Lower lobe of right lung (tissue), 2 donors: ENCODE results near the gene DHDH. TPM values are rescaled to one million over a fixed set of nuclear protein-coding genes. Genes with fewer than 3 reads are reported as not detected.
"Not testable (repeated sequence)": the region's sequence is repeated elsewhere in the genome, so short reads cannot be mapped to it uniquely, and the experiment has no call there.

Experiments
- ATAC-seq, 2 donors: fragments of 200-7000 bp; cut with Tn5 transposase; one replicate each; pipeline ENCODE4 v1.9.1; 2020 to 2022; ENCODE audit warnings: mild to moderate bottlenecking in 2 of 2, moderate library complexity in 2 of 2
- DNase-seq: peaks from one replicate; pipeline ENCODE4 v3.0.0-alpha.2; 2020
- H3K27ac ChIP-seq: fragments of 200-600 bp; one replicate; pipeline ENCODE4 v1.8.0; 2022
- H3K27me3 ChIP-seq: fragments of 200-600 bp; one replicate; pipeline ENCODE4 v1.8.0; 2022; ENCODE audit warnings: low read depth
- H3K36me3 ChIP-seq: fragments of 200-600 bp; one replicate; pipeline ENCODE4 v1.8.0; 2022; ENCODE audit warnings: mild to moderate bottlenecking
- H3K4me1 ChIP-seq: fragments of 200-600 bp; one replicate; pipeline ENCODE4 v1.8.0; 2022
- H3K4me3 ChIP-seq: fragments of 200-600 bp; one replicate; pipeline ENCODE4 v1.8.0; 2022; ENCODE audit warnings: mild to moderate bottlenecking
- H3K9me3 ChIP-seq: fragments of 200-600 bp; one replicate; pipeline ENCODE4 v1.8.0; 2022
- intact Hi-C: fragments of 100-400 bp; cut with DNase I; formaldehyde crosslinking; loops from one replicate; pipeline ENCODE4 v1.11.0; 2022
- total RNA-seq: library from RNA; stranded (reverse); fragmentation: NEBNext Ultra II Directional; extraction: Animal tissue kit (Norgen Biotek cat#: 25700); gene quantifications from one replicate; pipeline ENCODE4 v1.2.1, GENCODE V29; 2021
- TF ChIP-seq, protein P1 (sequence below): fragments of 200-600 bp; IDR thresholded peaks from one replicate; pipeline ENCODE4 v1.8.0; 2022; ENCODE audit warnings: antibody characterized with exemption, mild to moderate bottlenecking
- donor health status: DM: no; HTN: yes; CAD: no; lungs with severe emphysema.

DHDH gene
- total RNA-seq, 1 donor from 2014 or later, result 1.9 TPM

DNA sequence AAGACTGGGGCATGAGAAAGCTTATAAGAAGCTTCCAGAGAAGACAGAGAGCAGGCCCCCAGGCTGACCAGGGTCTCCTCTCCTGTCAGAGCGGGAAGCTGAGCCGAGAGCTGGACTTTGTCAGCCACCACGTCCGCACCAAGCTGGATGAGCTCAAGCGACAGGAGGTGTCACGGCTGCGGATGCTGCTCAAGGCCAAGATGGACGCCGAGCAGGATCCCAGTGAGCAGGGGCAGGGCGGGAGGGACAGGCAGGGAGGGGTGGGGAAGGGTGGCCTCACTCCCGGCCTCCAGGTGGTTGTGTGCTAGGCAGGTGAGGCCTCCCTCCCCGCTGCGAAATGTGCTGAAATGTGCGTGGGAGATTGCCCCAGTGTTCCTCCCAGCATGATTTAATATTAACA is 27.8 kb upstream of the DHDH start:
- Histone ChIP-seq H3K9me3 (no peaks in the 10 kb centered on the region), H3K4me1 (peaks cover 37% of the 10 kb centered on the region), H3K27ac (peak overlapping the region; percentile 31), H3K36me3 (peaks cover 67% of the 10 kb centered on the region), H3K27me3 (no peaks in the 10 kb centered on the region), H3K4me3 (no peak overlapping the region)
- TF ChIP-seq, protein P1, sequence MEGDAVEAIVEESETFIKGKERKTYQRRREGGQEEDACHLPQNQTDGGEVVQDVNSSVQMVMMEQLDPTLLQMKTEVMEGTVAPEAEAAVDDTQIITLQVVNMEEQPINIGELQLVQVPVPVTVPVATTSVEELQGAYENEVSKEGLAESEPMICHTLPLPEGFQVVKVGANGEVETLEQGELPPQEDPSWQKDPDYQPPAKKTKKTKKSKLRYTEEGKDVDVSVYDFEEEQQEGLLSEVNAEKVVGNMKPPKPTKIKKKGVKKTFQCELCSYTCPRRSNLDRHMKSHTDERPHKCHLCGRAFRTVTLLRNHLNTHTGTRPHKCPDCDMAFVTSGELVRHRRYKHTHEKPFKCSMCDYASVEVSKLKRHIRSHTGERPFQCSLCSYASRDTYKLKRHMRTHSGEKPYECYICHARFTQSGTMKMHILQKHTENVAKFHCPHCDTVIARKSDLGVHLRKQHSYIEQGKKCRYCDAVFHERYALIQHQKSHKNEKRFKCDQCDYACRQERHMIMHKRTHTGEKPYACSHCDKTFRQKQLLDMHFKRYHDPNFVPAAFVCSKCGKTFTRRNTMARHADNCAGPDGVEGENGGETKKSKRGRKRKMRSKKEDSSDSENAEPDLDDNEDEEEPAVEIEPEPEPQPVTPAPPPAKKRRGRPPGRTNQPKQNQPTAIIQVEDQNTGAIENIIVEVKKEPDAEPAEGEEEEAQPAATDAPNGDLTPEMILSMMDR, result no peak
- intact Hi-C loops, result no loop called here
- ATAC-seq (no peak), DNase-seq (no peak)

DNA sequence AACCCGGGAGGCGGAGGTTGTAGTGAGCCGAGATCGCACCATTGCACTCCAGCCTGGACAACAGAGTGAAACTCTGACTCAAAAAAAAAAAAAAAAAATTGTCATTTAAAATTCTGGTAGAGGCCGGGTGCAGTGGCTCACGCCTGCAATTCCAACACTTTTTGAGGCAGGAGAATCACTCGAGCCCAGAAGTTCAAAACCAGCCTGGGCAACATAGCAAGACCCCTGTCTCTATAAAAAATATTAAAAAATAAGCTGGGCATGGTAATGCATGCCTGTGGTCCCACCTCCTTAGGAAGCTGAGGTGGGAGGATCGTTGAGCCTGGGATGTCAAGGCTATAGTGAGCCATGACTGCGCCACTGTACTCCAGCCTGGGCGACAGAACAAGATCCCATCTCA is 27.2 kb upstream of the DHDH start:
- ATAC-seq (no peak), DNase-seq (no peak)
- Histone ChIP-seq H3K4me3 (no peak overlapping the region), H3K27me3 (no peaks in the 10 kb centered on the region), H3K4me1 (peaks cover 31% of the 10 kb centered on the region), H3K27ac (no peak overlapping the region), H3K9me3 (no peaks in the 10 kb centered on the region), H3K36me3 (peaks cover 73% of the 10 kb centered on the region)
- TF ChIP-seq, protein P1, result no peak
- intact Hi-C loops, result no loop called here

DNA sequence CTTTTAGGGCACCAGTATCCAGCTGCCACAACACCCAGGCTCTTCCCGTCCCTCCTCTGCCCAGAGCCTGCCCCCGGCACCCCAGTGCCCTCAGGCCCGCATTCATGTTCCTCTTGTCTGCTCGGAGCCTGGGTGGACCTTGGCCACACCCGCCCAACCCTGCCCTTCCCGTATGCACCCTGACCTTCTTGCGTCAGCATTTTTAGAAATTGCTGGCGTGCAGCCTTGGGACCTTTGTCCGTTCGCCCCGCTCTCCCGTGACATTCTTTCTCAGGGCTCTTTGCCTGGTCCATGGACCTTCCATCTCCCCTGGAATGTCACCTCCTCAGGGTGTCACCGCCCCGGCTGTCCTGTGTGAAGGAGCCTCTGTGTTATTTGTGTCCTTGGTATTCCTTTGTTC is 25.8 kb upstream of the DHDH start:
- DNase-seq (peak; percentile 84), ATAC-seq (peak; percentile 75 to 90)
- TF ChIP-seq, protein P1, result no peak
- Histone ChIP-seq H3K9me3 (no peaks in the 10 kb centered on the region), H3K4me3 (no peak overlapping the region), H3K4me1 (peaks cover 17% of the 10 kb centered on the region), H3K27ac (peak overlapping the region; percentile 62), H3K36me3 (peaks cover 83% of the 10 kb centered on the region), H3K27me3 (no peaks in the 10 kb centered on the region)
- intact Hi-C loops, result no loop called here

DNA sequence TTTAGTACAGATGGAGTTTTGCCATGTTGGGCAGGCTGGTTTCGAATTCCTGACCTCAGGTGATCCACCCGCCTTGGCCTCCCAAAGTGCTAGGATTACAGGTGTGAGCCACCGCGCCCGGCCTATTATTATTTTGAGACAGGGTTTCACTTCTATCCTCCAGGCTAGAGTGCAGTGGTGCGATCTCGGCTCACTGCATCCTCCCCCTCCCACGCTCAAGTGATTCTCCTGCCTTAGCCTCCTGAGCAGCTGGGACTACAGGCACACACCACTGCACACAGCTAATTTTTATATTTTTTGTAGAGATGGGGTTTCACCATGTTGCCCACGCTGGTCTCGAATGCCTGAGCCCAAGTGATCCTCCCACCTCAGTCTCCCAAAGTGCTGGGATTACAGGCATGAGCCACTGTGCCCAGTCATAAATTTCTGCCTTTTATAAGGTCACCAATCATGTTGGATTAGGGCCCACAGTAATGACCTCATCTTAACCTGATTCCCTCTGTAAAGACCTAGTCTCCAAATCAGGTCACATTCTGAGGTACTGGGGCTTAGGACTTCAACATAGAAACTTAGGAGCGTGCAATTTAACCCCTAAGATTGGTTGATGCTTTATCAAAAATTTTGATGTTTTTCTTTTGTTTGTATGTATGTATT is 23.9 kb upstream of the DHDH start:
- peak overlapping the region; percentile 65 for H3K27ac ChIP-seq
- intact Hi-C loops, result not testable (repeated sequence)

DNA sequence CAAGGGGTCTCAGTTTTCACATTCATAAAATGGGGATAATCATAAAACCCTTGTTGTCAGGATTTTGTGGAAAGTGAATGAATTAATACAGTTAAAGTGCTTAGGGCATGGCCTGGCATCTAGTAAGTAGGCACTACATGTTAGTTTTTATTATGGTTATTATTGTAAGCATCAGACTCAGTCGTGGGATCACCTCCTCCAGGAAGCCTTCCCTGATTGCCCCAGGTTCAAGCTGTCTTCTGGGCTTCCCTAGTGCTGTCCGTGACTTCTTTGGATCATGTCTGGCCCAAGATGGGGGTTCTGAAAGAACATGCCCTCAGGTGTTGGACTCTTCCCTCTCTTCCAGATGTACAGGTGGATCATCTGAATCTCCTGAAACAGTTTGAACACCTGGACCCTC is 22.7 kb upstream of the DHDH start:
- intact Hi-C loops, result no loop called here
- H3K36me3 ChIP-seq, result peaks cover 98% of the 10 kb centered on the region
- no peaks in the 10 kb centered on the region for H3K9me3 ChIP-seq
- ATAC-seq (no peak), DNase-seq (no peak)
- H3K27ac ChIP-seq, result peak overlapping the region; percentile 4
- peaks cover 12% of the 10 kb centered on the region for H3K4me1 ChIP-seq
- no peak overlapping the region for H3K4me3 ChIP-seq
- no peaks in the 10 kb centered on the region for H3K27me3 ChIP-seq
- TF ChIP-seq, protein P1, result no peak

More for the DNA sequence above, 23.9 kb upstream of the DHDH start:
- not testable (repeated sequence) for H3K4me3 ChIP-seq, ATAC-seq, H3K27me3 ChIP-seq, DNase-seq, H3K9me3 ChIP-seq
- peaks cover 12% of the 10 kb centered on the region for H3K4me1 ChIP-seq
- peaks cover 98% of the 10 kb centered on the region for H3K36me3 ChIP-seq

DNA sequence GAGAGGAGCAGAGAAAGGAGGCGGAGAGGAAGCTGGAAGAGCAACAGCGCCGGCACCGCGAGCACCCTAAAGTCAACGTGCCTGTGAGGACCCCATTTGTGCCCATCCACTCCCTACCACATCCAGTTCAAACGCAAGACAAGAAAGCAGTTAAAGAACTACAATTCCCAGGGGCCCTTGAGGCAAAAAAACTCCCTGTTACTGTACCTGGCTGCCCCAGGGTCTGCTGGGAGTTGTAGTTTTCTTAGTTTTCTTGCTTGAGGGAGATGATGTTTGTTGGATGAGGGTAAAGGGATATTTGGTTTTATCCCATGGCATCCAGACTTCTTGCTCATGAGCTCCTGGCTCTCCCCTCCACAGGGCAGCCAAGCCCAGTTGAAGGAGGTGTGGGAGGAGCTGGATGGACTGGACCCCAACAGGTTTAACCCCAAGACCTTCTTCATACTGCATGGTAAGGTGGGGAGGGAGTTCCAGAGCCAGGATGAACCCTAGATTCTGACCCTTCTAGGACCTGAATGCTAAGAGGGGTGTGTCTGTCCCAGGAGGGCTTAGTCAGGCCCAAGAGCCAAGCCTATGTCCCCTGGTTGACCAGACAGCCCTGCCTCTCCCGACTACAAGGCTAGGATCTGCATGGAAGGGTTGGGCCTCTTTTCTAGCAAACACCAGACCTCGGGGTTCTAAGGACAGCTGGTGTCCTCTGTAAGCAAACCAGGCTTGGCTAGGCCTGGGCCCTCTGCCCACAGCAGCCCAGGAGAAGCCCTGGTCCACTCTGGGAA is 20.2 kb upstream of the DHDH start:
- H3K4me1 ChIP-seq, result peaks cover 12% of the 10 kb centered on the region
- no peaks in the 10 kb centered on the region for H3K27me3 ChIP-seq
- no peak overlapping the region for H3K4me3 ChIP-seq
- H3K36me3 ChIP-seq, result peaks cover 98% of the 10 kb centered on the region
- DNase-seq (no peak), ATAC-seq (no peak)
- TF ChIP-seq, protein P1, result no peak
- H3K27ac ChIP-seq, result no peak overlapping the region
- H3K9me3 ChIP-seq, result no peaks in the 10 kb centered on the region
- intact Hi-C loops, result no loop called here
